WERI-Rb-1 (cell line): ENCODE data around the gene PFDN4.

Experiments used
- DNase-seq: peaks from one replicate; pipeline ENCODE4 v3.0.0-alpha.2; 2020
- H3K27ac ChIP-seq: fragments of 250-450 bp; sonication (Bioruptor Pico); 2 replicates; pipeline ENCODE4 v1.5.1; 2020; ENCODE audit warnings: mild to moderate bottlenecking, moderate library complexity
- H3K27me3 ChIP-seq: fragments of 250-450 bp; sonication (Bioruptor Pico); 2 replicates; pipeline ENCODE4 v1.5.1; 2021; ENCODE audit warnings: mild to moderate bottlenecking, low read depth, moderate library complexity; ENCODE audit not compliant: insufficient read depth, severe bottlenecking
- H3K36me3 ChIP-seq: fragments of 250-450 bp; sonication (Bioruptor Pico); 2 replicates; pipeline ENCODE4 v1.5.1; 2020; ENCODE audit warnings: mild to moderate bottlenecking, moderate library complexity
- H3K4me3 ChIP-seq: 2 replicates; pipeline ENCODE4 v1.5.1; 2011; ENCODE audit warnings: low read depth, mild to moderate bottlenecking, control low read depth, low read length
- H3K9me3 ChIP-seq: fragments of 250-450 bp; sonication (Bioruptor Pico); 2 replicates; pipeline ENCODE4 v1.5.1; 2021; ENCODE audit warnings: mild to moderate bottlenecking, moderate library complexity; ENCODE audit not compliant: severe bottlenecking
- TF ChIP-seq, protein P1 (sequence below): IDR thresholded peaks from 2 replicates; pipeline ENCODE4 v1.5.1; 2011; ENCODE audit warnings: low read depth, mild to moderate bottlenecking, control low read depth, inconsistent platforms, low read length

PFDN4 gene

DNA sequence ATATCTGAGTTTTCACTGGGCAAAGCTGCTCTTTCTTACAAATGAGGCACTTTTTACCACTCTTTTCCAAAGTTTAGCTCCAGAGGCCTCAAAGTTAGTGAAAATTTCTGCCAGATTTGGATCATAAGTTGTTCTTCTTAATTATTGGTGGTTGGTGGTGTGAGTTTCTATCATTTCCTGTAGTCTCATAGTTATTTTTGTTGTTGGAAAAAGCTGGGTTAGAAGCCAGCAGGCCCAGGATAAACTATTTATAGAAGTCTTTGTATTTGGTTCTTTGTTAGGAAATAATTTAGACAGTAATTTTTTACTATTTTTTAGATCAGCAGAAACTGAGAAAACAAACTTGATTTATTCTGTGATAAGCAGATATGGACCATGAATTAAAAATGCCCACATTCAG is 10.6 kb downstream of the PFDN4 start:
- DNase-seq: no peak
- Histone ChIP-seq H3K36me3 (peaks cover 7% of the 10 kb centered on the region), H3K27me3 (no peaks in the 10 kb centered on the region), H3K27ac (no peak overlapping the region), H3K9me3 (no peaks in the 10 kb centered on the region), H3K4me3 (no peak overlapping the region)
- TF ChIP-seq, protein P1, sequence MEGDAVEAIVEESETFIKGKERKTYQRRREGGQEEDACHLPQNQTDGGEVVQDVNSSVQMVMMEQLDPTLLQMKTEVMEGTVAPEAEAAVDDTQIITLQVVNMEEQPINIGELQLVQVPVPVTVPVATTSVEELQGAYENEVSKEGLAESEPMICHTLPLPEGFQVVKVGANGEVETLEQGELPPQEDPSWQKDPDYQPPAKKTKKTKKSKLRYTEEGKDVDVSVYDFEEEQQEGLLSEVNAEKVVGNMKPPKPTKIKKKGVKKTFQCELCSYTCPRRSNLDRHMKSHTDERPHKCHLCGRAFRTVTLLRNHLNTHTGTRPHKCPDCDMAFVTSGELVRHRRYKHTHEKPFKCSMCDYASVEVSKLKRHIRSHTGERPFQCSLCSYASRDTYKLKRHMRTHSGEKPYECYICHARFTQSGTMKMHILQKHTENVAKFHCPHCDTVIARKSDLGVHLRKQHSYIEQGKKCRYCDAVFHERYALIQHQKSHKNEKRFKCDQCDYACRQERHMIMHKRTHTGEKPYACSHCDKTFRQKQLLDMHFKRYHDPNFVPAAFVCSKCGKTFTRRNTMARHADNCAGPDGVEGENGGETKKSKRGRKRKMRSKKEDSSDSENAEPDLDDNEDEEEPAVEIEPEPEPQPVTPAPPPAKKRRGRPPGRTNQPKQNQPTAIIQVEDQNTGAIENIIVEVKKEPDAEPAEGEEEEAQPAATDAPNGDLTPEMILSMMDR: no peak

DNA sequence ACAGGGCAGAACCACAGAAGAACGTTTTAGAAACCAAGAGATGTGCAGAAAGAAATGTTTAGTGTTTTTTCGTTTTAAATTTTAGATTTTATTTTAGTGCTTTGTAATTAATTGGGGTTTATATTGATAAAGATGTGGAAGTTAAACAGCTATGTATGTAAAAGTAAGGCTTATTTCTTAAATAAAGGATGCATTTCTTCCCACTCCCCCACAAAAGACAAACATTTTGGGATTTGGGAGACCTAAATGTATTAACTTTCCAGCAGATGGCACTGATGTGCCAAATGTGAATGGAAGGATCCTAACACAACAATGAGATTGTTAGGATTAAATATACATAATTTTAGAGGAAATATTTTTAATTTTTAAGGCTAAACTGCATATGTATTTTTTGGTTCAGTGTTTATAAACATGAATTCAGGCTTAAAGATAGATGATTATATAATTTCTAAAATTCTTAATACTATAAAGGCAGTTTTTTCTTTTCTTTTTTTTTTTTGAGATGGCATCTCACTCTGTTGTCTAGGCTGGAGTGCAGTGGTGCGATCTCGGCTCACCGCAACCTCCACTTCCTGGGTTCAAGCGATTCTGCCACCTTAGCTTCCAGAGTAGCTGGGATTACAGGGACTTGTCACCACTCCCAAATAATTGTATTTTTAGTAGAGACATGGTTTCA is 12.0 kb downstream of the PFDN4 start:
- TF ChIP-seq, protein P1: no peak
- Histone ChIP-seq H3K4me3 (no peak overlapping the region), H3K27ac (no peak overlapping the region), H3K27me3 (peaks cover 2% of the 10 kb centered on the region), H3K36me3 (peaks cover 7% of the 10 kb centered on the region), H3K9me3 (no peaks in the 10 kb centered on the region)
- DNase-seq: no peak

DNA sequence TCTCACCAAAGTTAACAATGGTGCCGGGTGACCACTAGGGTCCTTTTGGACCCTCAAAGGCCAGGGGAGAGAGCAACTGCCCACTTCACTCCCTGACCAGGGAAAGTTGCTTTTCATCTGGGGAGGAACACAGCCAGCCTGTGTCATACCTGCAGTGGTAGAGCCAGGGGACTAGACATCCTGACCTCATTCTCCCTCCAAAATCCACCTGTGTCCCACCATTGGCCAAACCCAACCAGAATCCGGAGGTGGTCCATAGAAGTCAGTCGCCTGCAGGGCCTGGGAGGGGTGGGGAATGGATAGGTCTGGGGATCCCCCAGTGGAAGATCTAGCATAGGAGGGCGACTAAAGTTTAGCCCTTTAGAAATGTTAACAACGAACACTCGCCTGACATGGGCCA is 12.8 kb downstream of the PFDN4 start:
- H3K27ac ChIP-seq: no peak overlapping the region
- no peak for DNase-seq
- H3K27me3 ChIP-seq: peaks cover 8% of the 10 kb centered on the region
- TF ChIP-seq, protein P1: no peak
- H3K4me3 ChIP-seq: no peak overlapping the region
- H3K36me3 ChIP-seq: no peaks in the 10 kb centered on the region; the same call in 1 of the 2 replicates
- H3K9me3 ChIP-seq: no peaks in the 10 kb centered on the region

DNA sequence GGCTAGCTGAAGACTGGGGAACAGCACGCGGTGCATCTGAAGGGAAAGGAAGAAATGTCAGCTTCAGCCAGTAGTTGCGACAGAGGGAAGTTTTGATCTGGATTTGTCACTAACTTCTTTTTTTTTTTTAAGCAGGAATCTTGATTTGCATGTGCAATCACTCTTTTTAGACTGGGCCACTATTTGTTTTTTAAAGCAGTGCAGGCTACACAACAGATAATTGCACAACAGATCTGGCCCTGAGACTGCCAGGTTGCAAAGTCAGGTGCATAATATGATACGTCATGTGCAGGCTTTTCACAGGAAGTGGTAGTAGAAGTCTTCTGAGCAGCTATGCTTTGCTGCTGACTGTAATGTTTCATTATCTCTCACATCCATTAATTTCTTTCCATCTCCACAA is 13.5 kb downstream of the PFDN4 start:
- no peak overlapping the region for H3K27ac ChIP-seq
- no peaks in the 10 kb centered on the region for H3K9me3 ChIP-seq
- H3K4me3 ChIP-seq: no peak overlapping the region
- H3K27me3 ChIP-seq: peaks cover 14% of the 10 kb centered on the region
- H3K36me3 ChIP-seq: no peaks in the 10 kb centered on the region; the same call in 1 of the 2 replicates
- no peak for DNase-seq
- TF ChIP-seq, protein P1: no peak

DNA sequence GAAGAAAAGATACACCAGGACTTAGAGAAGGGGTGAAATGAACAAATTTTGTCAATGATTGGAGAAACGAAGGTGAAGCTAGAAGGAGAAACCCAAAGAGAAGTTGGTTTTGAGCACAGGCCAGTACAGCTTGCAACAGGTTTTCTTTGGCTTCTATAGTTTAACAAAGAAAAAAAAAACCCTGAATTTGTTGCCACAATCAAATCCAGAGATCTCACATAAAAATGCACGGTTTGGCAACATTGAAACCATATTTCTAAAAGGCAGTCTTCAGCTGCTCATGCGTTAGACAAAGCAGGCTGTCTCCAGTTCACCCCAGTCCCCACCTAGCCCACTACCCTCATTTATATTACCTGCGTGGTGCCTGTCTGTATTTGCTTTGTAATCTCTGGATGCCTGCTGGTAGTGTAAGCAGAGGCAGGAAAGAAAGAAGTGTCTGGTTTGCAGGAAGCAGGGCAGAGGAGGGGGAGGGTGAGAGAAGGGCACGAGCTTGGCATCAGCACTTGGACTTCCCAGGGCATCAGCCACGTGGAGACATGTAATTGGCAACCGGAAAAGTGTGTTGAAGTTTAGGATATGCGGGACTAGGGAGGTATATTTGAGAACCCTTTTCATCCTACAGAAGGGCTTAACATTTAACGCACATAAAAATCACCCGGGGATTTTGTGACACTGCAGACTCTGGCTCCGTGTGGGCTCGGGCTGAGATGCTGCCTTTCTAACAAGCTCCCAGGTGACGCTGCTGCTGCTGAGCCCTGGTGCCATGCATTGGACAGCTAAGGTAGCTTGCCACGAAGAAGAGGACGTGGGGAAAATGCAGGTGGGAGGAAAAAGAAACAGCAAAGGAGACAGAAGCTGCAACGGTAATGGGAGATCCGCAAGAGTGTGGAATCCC is 14.4 kb downstream of the PFDN4 start:
- Histone ChIP-seq H3K36me3 (no peaks in the 10 kb centered on the region; the same call in 1 of the 2 replicates), H3K27me3 (peaks cover 23% of the 10 kb centered on the region), H3K27ac (no peak overlapping the region), H3K9me3 (no peaks in the 10 kb centered on the region), H3K4me3 (no peak overlapping the region)
- no peak for DNase-seq
- TF ChIP-seq, protein P1: no peak
